Stimulated activated CD8-positive, alpha-beta memory T cell treated with anti-CD3 and anti-CD28 coated beads, Interleukin-7, amount 100 ng/mL, for 1 hour (primary cell): ENCODE data around the gene CACNA2D4.

Source experiments
- DNase-seq, 2 donors: peaks; one replicate each; pipeline ENCODE4 v3.0.0-alpha.2; 2020; ENCODE audit warnings: low read depth in 2 of 2

The CACNA2D4 gene

DNA sequence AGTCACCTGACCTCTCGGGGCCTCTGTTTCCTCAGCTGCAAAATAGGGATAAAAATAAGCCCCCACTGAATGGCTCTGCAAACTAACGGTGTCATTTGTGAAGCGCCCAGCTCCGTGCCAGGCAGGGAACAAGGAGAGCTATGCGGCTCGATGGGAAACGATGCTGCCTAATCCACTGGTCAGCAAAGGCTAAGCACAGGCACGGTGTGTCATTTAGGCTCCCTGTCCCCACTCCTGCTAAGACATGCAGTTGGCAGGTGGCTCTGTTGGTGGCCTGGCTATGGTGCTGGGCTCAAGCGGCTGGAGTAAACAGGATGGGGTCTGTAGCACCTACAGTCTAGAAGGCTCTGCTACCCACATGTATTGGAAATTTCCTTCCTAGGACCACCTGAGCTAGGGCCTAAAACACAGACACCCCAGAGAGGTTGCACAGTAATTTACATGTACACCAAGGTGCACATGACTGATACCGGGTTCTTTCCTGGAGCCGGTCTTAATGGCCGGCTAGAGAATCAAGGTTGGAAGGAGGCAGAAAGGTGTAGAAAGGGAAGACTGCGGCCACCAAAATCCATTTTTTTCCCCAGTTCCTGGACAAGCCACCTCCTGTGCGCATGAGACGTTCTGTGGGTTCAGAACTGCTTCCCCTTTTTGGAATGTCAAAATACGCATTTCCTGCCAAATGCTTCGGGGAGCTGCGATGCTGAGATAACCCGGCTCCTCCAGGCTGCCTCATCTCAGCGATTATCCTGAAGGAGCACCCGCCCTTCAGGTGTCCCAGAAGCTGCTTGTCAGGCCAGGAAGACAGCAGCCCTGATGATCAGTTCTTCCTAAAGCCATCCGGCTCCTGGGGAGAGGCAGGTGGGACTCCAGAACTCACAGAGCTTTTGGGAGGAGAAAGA lies 1.0 kb downstream of the CACNA2D4 start:
- no peak for DNase-seq

DNA sequence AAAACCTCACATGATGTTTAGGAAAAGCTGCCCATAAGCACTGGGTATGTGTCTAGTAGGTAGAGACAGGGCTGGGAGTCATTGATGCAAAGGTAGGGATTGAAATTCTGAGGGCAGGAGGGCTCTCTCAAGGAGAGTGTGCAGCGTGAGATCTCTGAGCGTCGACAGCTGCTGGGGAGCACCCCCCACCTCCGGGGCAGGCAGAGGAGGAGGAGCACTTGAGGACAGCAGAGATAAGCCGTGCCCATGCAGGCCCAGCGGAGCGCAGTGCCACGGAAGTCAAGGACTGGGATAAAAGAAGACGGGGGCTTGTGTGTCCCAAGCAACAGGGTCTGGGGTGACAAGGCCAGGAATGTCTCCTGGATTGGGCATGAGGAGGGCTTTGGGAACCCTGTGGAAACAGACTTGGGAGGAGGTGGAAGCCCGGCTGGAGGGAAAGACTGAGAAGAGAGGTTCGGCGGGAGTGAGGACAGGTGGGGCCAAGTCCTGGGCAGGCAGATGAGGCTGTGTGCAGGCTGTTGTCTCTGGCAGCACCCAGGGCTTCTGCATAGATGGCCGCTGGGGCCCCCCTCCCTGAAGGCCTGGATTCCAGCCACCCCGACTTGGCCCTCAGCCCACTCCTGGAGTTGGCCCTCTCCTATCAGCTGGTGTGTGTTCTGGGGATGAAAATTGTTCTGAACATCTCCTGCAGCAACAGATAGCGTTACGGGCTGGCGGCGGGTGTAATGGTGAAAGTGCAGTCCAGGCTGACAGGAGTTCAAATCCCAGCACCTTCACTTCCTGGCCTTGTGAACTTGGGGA lies 1.9 kb downstream of the CACNA2D4 start:
- no peak for DNase-seq

DNA sequence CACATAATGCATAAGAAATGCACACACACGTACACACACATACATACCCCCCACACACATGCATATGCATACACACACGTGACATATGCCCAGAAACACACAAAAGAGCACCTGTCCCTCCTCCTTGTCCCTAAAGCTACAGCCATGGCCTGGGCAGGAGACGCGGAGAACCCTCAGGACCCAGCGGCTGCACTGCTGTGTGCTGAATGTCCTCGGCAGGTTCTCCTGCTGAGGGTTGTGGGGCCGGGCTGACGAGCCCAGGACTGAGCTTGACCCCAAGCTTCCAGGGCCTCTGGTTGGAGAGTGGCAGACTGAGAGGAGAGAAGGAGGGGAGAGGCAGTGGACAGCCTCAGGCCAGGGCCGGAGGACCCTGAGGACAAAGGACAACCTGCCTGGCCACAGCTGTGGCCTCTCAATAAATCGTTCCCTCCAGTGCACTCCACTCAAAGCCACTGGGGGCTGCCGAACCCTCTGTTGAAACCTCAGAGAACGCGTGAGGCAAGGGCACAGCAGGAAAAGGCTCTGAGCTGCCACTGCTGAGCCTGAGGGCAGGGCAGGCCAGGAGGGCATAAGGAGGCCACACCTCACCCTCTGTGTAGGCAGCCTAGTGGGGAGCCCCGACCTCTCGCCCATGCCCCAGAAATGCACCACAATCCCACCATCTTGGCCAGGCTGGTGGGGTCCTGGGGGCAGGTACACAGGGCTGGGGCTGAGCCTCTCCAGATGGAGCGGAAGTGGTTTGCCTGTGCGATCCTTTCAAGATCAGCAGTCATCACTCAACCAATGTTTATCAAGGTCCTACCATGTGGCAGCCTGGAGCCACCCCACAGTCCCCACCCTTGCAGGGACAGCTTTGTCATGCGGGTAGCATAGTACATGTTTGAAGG lies 3.1 kb downstream of the CACNA2D4 start:
- peak in 1 of 2 donors; percentile 8 for DNase-seq

GRCh38 chr12:1914114-1914911 lies 4.1 kb downstream of the CACNA2D4 start:
- DNase-seq: no peak

- DNase-seq: no peak
Observed at GRCh38 chr12:1913377-1914113, 4.9 kb downstream of the CACNA2D4 start.

DNA sequence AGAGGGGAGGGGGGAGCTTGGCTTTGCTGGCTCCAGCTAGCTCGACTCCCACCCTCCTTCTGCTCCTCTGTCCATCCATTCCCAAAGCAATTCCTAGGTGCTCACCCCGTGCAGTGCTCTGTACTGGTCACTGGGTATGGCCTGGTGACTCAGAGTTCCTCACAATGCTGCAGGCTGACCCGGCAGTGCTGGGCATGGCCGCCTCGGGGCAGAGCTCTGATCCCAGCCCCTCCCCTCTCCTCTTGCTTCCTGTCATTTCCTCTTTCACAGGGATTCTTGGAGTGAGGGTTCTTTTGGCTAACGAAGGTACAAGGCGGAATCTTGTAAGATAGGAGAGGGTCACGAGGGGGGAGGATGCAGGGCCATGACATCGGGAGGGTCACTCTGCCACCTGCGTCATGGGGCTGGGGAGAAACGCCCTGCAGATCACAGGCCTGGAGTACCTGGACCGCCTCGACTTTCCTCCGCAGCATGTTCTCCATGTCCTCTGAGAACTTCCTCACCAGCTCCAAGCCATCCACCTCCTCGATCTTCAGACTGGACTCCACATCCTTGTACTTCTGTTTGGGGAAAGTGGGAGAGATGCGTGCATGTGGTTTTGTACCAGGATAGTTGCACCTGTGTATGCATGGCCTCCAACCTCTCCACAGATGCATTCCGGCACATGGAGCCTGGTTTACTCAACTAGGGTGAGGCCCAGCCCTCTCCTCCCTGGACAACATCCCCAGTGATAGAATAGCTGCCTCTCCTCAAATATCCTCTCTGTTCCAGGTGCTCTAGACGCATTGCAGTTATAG lies 5.7 kb downstream of the CACNA2D4 start:
- DNase-seq: no peak

DNA sequence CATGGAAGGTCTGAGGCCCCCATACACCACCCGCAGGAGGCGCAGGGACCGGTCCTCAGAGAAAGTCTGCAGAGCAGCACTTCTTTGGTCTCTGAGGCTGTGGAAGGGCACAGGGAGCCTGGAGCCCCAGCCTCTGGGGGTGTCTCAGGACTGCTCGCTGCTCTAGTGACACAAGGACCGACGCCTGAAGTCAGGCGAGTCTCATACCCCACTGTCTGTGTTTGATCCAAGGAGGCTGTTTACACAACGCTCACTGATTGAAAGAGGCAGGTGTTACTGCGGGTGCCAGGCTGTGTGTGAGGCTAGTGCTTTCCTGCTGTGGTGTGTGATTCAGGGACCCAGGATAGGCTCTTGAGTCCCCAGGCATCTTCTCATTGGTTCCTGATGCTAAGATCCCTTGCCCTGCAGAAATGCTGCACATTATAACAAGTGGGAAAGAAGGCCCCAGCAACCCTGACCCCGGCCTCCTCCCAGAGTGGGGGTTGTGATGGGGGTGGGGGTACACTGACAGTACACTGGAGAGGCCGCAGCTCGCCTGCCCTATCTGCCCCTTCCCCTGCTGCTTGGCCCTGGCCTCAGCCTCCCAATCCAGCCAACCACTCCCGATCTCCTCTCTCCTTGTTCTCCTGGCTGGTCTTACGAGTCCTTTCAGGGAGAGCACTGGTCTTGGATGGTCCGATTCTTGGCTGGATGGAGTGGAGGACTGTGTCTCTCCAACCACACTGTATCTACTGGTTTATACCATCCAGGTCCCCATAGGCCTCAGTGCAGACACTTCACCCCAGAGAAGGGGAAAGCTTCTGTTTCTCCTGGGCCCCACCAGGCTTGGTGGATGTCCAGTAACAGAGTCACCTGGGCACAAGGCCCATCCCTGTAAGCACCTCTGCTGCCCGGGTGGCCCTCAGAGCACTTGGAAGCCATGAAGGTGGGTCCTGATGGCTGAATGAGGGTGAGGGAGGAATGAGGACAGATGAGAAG lies 6.6 kb downstream of the CACNA2D4 start:
- DNase-seq: no peak

DNA sequence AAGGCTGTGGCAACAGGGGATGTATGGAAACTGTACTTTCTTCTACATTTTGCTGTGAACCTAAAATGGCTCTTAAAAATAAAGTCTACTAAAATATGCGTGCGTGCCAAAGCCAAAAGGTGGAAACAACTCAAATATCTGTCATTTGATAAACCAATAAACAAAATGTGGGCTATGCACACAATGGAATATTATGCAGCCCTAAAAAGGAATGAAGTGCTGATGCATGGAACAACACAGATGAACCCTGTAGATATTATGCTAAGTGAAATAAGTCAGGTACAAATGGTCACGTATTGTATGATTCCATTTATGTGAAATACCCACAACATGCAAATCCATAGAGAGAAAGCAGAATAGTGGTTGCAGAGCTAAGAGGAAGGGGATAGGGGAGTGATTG lies 8.0 kb downstream of the CACNA2D4 start:
- no peak for DNase-seq

DNA sequence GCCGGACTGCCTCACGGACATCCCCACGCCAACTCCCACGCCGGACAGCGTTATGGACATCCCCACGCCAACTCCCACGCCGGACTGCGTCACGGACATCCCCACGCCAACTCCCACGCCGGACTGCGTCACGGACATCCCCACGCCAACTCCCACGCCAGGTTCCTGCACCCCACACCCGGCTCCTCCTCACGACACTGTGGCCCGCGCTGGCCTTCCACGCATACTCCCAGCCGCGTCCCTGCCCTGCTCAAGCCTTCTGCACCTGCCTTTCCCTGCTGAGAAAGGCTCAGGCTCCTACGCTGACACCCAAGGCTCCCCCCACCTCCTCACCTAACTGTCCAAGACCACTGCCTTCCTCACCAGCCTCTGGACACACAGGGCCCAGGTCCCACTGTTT lies 9.7 kb downstream of the CACNA2D4 start:
- DNase-seq: no peak

- DNase-seq: no peak
Observed at GRCh38 chr12:1907652-1908611, 10.5 kb downstream of the CACNA2D4 start.

DNA sequence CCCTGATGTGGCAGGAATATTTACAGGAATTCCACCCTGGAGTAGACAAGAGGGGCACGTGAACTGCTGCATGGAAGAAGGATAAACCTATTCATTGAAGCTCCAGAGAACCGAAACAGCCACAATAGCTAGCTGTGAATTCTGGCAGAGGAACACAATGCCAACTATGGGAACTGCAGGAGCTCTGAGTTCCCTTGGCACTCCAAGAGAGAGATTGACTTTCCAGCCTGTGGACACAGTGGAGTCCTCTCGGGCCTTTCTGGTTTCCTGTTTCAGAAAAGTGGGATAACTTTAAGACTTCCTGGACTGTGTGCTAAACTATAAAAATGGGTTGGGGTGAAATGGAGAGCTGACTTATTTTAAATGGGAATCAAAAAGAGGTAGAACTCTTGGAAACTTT lies 11.9 kb downstream of the CACNA2D4 start:
- DNase-seq: no peak

DNA sequence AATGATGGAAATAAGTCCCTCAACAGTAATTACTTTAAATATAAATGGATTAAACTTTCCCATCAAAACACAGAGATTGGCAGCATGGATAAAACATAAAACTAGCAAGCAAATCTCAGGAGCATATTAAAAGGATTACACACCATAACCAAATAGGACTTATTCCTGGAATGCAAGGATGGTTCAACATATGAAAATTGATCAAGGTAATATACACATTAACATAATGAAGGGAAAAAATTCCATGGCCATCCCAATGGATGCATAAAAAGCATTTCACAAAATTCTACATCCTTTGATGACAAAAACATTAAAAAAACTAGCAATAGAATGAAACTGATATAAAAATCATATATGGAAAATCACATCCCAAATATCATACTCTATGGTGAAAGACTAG lies 13.6 kb downstream of the CACNA2D4 start:
- no peak for DNase-seq

DNA sequence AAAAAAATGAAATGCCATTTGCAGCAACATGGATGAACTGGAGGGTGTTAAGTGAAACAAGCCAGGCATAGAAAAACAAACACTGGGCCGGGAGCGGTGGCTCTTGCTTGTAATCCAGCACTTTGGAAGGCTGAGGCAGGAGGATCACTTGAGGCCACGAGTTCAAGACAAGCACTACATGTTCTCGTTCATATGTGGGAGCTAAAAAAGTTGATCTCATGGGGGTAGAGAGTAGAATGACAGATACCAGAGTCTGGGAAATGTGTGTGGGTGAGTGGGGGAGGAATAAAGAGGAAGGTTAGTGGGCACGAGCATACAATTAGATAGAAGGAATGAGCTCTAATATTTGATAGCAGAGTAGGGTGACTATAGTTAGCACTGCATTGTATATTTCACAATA lies 21.5 kb downstream of the CACNA2D4 start:
- DNase-seq: no peak

DNA sequence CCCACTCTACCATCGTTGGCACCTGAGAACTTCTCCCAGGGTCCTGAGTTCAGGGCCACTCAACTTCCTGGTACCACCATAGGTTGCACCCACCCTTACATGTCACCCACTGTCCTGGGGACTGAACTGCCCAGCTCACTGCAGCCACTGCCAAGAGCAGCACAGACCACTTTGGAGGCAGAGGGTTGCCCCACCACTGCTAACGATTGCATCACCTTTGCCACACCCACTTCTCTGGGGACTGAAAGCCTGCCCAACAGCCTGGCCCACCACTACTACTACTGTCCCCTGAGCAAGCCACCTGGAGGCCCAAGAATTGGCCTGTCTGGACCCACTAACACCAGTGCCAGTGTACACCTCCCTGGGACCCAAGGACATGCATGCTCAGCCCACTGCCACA lies 27.6 kb downstream of the CACNA2D4 start:
- DNase-seq: no peak

DNA sequence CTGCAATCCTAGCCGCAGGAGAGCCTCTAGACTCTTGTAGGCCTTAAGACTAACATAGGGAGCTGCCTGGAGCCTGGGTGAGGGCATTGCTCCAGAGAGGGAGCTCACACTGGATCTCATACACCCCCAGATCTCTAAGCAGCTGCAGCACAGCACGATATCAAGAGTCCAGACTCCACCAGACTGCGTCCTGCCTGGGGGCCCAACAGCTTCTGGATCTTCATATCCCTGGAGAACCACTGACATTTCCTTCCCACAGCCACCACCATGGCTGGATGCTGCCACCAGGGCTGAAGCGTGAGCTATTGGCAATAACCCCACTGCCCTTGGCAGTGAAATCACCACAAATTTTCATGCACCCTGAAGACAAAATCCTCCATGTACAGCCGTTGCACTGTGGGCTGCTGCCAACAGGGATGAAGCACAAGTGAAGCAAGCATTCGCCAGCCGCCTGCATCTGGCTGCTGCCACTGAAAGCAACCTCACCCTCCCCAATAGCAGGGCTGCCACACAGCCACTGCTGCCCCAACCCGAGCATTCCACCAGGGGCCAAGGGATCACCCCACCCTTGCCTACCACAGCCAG lies 28.2 kb downstream of the CACNA2D4 start:
- no peak for DNase-seq

DNA sequence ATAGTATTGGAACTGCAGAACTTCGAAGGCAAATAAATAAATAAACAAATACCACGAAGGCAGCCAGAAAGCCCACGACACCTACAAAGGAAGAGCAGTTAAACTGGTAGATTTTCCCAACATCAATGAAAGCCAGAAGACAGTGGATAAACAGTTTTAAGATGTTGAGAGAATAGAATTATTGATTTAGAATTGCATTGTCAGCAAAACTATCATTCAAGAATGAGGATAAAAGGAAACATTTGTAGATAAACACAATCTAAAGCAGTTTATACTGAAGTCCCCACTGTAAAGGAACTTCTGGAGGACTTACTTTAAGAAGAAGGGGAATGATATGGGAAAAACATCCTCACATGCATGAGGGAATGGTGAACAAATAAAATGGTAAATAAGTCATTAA lies 29.5 kb downstream of the CACNA2D4 start:
- DNase-seq: no peak
